ENCODE data around the gene PID1.

Gene PID1

DNA sequence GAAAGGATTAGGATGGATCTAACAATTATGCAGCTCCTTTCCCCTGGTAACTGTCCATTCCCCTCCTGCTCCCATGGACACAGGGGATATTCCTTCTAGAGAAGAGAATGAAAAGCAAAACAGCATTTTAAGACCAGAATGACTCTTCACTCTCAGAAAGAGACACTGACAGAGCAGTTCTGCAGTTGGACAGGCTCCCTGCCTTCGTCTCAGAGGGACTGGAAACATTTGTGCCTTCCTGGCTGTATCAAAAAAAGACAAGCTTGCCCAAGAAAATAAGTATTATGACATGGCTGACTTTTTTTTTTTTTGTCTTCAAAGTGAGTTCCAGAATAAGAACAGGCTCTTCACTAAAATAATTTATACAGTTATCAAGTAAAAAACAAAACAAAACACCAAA, 9.5 kb downstream of the PID1 start:
- DNase-seq (ENCODE audit: low read depth in 4 of 4, low spot score in 1 of 4), result no peak

GRCh38 chr2:229261076-229261475, 10.0 kb downstream of the PID1 start:
- DNase-seq (ENCODE audit: low read depth in 4 of 4, low spot score in 1 of 4), result no peak

GRCh38 chr2:229257985-229258384, 13.1 kb downstream of the PID1 start:
- no peak for DNase-seq (ENCODE audit: low read depth in 4 of 4, low spot score in 1 of 4)

- no peak for DNase-seq (ENCODE audit: low read depth in 4 of 4, low spot score in 1 of 4)
Observed at GRCh38 chr2:229256376-229256775, 14.7 kb downstream of the PID1 start.

- DNase-seq (ENCODE audit: low read depth in 4 of 4, low spot score in 1 of 4), result no peak
Observed at GRCh38 chr2:229254206-229254605, 16.9 kb downstream of the PID1 start.

GRCh38 chr2:229252996-229253395, 18.1 kb downstream of the PID1 start:
- DNase-seq (ENCODE audit: low read depth in 4 of 4, low spot score in 1 of 4), result no peak

DNA sequence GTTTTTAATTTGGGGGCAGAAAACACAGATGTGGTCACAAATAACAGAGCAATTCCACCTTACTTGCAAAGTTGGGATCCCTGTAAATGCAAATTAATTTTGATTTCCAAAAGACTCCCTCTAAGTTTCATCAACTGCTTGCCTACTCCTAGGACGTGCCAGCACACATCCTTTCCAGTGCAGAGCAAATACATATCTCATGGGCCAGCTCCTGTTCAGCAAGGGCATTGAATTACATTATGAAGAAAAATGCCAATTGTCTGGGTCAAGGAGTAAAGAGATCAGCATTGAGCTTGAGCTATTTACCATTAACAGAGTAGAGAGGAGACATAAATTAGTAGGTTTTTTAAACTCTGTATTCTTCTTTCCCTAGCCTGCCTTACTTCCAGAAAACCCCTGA, 18.8 kb downstream of the PID1 start:
- no peak for DNase-seq (ENCODE audit: low read depth in 4 of 4, low spot score in 1 of 4)

DNA sequence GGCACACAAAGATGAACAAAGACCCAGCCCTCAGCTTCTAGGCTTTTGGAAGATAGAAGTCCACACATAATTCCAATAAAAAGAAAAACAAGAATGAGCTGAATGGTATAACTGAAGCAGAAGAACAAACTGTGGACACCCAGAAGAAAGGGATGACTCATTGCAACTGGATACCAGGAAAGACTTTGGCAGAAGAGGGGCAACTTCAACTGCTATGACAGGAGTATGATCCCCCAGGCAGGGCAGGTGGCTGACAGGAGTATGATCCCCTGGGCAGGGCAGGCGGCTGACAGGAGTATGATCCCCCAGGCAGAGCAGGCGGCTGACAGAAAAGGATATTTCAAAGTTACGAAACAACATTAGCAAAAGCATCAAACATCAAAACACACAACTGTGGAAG, 21.6 kb downstream of the PID1 start:
- DNase-seq (ENCODE audit: low read depth in 4 of 4, low spot score in 1 of 4), result no peak

GRCh38 chr2:229246334-229246733, 24.8 kb downstream of the PID1 start:
- no peak for DNase-seq (ENCODE audit: low read depth in 4 of 4, low spot score in 1 of 4)

GRCh38 chr2:229244975-229245374, 26.1 kb downstream of the PID1 start:
- DNase-seq (ENCODE audit: low read depth in 4 of 4, low spot score in 1 of 4), result no peak

DNA sequence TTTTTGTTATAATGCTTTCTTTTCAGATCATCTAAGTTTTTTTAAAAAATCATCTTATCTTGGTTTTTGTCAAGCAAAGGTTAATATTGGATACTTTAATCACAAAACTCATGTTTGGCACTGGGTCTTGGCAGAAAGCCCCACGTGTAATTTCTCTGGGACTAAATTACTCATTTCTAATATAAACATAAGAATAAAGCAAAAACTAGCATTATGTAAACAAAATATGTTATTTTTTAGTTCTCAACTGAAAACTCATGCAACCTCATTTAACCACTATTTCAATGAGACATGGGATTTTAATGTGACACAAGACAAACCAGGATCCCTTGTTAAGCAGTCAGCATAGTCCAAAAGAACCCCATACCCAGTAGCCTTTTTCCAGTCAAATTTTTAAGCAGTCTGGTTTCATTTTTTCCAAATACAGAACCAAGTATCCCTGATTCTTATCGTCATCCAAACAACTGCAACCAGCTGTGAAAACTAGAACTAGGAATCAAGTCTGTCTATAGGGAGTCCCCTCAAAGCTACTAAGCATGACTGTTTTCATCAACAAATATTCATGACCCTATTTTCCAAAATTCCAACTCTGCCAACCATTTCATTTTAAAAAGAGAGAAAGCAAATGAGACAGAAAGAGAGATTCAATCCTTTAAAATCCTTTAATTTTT, 27.1 kb downstream of the PID1 start:
- DNase-seq (ENCODE audit: low read depth in 4 of 4, low spot score in 1 of 4), result no peak

- no peak for DNase-seq (ENCODE audit: low read depth in 4 of 4, low spot score in 1 of 4)
Observed at GRCh38 chr2:229240984-229241491, 30.0 kb downstream of the PID1 start.

GRCh38 chr2:229239021-229239420, 32.1 kb downstream of the PID1 start:
- DNase-seq (ENCODE audit: low read depth in 4 of 4, low spot score in 1 of 4), result no peak

- no peak for DNase-seq (ENCODE audit: low read depth in 4 of 4, low spot score in 1 of 4)
Observed at GRCh38 chr2:229237270-229237669, 33.8 kb downstream of the PID1 start.

DNA sequence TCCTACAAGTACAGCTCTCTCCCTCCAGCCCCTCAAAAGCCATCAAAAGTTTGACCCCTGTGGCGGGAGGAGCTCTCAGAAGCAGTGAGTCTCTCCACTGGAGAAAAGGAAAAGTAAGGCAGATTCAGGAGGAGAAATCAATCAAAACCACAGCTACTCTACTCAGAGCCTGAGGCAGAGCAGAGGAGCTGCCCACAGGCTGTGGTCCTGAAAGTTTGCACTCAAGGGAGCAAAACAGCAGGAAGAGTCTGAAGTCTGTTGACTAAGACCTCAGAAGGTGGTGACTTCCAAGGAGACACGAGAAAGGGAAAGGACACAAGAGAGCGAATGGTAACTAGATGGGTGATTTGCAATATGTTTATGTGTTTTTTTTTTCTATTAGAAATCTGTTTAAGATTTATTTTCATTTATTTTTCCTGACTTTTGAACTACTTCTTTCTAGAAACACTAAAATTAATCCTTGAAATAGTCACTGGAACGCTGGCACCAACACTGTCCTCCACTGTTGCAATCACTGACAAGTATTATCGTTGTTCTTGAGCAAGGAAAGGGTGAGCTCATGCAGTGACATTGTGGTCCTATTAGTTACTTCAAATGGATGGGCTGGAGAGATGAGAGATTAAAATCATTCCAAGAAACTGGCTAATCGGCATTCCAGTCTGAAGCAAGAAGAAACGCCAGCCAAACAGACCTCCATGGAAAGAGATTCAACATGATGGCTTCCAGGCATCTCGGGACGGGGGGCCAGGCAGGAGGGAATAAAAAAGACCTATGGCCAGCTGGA, 35.8 kb downstream of the PID1 start:
- no peak for DNase-seq (ENCODE audit: low read depth in 4 of 4, low spot score in 1 of 4)

DNA sequence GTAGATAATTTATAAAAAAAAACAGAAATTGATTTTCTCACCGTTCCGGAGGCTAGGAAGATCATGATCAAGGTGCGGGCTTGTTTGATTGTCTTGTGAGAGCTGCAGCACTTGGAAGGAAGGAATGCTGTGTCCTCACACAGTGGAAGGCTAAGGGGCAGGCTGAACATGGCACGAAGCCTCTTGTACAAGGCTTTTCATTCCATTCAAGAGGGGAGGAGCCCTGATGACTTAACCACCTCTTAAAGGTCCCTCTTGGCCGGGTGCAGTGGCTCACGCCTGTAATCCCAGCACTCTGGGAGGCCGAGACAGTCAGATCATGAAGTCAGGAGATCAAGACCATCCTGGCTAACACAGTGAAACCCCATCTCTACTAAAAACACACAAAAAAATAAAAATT, 39.2 kb downstream of the PID1 start:
- no peak for DNase-seq (ENCODE audit: low read depth in 4 of 4, low spot score in 1 of 4)

GRCh38 chr2:229231328-229231868, 39.7 kb downstream of the PID1 start:
- DNase-seq (ENCODE audit: low read depth in 4 of 4, low spot score in 1 of 4), result no peak

GRCh38 chr2:229230911-229231310, 40.2 kb downstream of the PID1 start:
- no peak for DNase-seq (ENCODE audit: low read depth in 4 of 4, low spot score in 1 of 4)

DNA sequence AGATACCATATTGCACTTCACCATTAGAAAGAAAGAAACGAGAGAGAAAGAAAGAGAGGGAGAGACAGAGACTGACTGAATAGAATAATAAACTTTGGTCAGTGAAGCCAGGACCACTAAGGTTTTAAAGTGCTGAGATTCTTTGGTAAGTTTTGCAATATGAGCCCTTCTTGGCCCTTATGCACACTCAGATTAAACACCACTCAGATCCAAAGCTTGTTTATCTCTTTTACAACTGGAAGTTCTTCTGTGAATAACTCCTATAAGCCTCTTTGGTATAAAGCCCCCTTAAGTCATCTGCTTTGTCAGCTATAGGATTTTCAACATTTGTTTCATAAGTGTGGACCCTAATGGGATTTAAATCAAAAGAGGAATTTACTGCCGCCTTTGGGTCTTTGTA, 40.8 kb downstream of the PID1 start:
- no peak for DNase-seq (ENCODE audit: low read depth in 4 of 4, low spot score in 1 of 4)

GRCh38 chr2:229226382-229226781, 44.7 kb downstream of the PID1 start:
- no peak for DNase-seq (ENCODE audit: low read depth in 4 of 4, low spot score in 1 of 4)

GRCh38 chr2:229223107-229223506, 48.0 kb downstream of the PID1 start:
- DNase-seq (ENCODE audit: low read depth in 4 of 4, low spot score in 1 of 4), result no peak

DNA sequence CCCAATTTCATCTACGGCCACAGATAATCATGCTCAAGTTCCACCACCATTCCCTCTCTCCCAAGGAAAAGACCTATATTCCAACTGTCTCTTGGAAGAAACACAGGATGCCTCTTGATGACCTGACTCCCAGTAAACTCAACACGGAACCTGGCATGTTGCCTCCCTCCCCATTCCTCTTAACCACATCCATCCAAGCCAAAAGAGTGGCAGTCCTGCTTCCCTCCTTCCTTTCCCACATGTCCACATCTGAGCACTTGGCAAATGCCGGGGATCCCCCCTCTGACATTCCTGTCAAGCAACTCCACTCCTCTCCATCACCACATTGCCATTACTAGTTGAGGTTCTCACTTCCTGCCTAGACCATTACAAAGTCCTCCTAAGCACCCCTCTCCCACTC, 49.4 kb downstream of the PID1 start:
- DNase-seq (ENCODE audit: low read depth in 4 of 4, low spot score in 1 of 4), result no peak
